Measurements from ENCODE around the gene PIAS2. TPM values are rescaled to one million over a fixed set of nuclear protein-coding genes. Genes with fewer than 3 reads are reported as not detected.
"Not testable (repeated sequence)": the region's sequence is repeated elsewhere in the genome, so short reads cannot be mapped to it uniquely, and the experiment has no call there.

The PIAS2 gene
- total RNA-seq, 1 donor from 2014 or later: 13.7 TPM

GRCh38 chr18:46909497-46909896, 7.8 kb downstream of the PIAS2 start:
- ATAC-seq (no peak), DNase-seq (ENCODE audit: low spot score) (no peak)

DNA sequence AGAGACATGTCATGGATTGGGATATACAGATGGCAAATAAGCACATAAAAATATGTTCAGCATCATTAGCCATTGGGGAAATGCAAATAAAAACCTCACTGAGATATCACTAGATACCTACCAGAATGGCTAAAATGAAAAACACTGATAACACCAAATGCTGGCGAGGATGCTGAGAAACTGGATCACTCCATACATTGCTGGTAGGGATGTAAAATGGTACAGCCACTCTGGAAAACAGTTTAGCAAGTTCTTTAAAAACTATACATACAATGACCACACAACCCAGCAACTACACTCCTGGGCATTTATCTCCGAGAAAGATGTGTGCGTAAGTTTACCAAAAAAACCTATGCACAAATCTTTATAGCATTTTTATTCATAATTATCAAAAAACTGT, 13.9 kb downstream of the PIAS2 start:
- ATAC-seq (no peak), DNase-seq (ENCODE audit: low spot score) (no peak)

- no peak for DNase-seq (ENCODE audit: low spot score)
- ATAC-seq: no peak
Measured at GRCh38 chr18:46899274-46899948, 17.9 kb downstream of the PIAS2 start.

DNA sequence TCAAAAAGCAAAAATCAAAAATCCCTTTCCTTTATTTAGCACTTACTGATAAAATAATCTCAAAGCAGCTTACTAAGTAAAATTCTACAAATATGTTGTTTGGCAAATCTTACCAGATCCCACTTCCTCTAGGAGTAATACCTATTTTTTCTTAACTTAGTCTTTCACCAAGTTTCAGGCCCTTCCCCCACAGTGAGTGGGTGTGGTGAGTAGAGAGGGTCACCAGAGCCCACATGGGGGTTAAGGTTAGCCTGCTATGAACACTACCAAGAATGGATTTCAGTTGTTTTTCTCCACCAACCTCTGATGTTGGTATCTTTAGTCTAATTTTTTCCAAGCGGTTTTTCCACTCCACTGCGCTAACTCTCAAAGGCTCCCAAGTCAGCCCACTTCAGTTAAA, 23.2 kb downstream of the PIAS2 start:
- DNase-seq (ENCODE audit: low spot score): no peak
- ATAC-seq: no peak

DNA sequence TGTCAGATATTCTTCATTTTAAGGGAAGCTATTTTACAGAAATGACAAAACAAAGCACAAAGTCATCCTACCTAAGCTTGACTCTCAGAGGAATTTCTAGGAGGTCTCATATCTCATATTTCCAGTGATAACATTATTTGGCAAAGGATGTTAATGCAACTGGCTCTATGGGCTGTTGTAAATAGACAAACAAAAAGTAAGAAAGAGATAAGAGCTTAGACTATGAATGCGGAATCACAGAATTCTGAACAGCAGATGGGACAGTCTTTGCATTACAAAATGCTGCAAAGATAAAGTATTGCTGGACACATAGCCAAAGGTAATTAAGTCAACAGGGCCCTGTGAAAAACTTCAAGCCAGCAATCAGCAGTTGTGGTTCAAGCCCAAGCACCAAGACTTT, 23.9 kb downstream of the PIAS2 start:
- ATAC-seq (no peak), DNase-seq (ENCODE audit: low spot score) (no peak)

- ATAC-seq: no peak
Measured at GRCh38 chr18:46892842-46893241, 24.5 kb downstream of the PIAS2 start.

DNA sequence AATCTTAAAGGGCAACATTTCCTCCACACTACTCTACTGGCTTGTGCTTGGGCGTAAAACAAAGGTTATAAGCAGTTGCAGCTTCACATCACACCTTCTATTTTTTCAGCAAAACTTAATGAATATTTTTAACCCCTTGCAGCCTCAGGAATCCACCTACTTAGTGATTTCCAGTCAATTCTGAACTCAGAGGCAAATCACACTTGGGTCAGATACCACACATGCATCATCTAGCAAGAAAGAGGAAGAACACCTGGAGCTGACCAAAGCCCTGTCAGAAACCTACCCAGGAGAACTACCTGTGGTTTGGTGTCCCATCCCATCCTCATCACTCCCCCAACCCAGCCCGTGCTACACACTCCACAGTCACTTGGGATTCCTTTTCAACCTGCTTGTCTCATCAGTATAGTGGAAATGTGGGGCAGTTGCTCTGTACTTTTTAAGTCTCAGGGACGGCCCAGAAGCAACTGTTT, 25.5 kb downstream of the PIAS2 start:
- DNase-seq (ENCODE audit: low spot score): no peak
- no peak for ATAC-seq

More at GRCh38 chr18:46892842-46893241, 24.5 kb downstream of the PIAS2 start:
- DNase-seq (ENCODE audit: low spot score): no peak

GRCh38 chr18:46888965-46889364, 28.3 kb downstream of the PIAS2 start:
- no peak for ATAC-seq
- DNase-seq (ENCODE audit: low spot score): no peak

- DNase-seq (ENCODE audit: low spot score) (no peak), ATAC-seq (no peak)
Measured at GRCh38 chr18:46886893-46887292, 30.4 kb downstream of the PIAS2 start.

DNA sequence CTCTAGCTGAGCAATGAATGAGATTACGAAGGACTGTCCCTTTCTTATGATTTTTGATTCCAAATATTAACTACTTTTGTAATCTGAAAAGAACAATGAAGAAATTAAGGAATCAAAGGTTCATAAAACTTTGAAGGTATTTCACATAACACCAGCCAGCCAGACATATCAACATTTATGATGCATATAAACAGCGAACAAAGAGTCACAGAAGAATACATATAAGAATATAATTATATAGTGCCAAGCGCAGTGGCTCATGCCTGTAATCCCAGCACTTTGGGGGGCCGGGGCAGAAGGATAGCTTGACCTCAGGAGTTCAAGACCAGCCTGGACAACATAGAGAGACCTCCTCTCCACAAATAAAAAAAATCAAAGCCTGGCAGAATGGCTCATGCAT, 34.1 kb downstream of the PIAS2 start:
- ATAC-seq (no peak), DNase-seq (ENCODE audit: low spot score) (no peak)

- no peak for ATAC-seq
- no peak for DNase-seq (ENCODE audit: low spot score)
Measured at GRCh38 chr18:46877329-46877987, 39.8 kb downstream of the PIAS2 start.

DNA sequence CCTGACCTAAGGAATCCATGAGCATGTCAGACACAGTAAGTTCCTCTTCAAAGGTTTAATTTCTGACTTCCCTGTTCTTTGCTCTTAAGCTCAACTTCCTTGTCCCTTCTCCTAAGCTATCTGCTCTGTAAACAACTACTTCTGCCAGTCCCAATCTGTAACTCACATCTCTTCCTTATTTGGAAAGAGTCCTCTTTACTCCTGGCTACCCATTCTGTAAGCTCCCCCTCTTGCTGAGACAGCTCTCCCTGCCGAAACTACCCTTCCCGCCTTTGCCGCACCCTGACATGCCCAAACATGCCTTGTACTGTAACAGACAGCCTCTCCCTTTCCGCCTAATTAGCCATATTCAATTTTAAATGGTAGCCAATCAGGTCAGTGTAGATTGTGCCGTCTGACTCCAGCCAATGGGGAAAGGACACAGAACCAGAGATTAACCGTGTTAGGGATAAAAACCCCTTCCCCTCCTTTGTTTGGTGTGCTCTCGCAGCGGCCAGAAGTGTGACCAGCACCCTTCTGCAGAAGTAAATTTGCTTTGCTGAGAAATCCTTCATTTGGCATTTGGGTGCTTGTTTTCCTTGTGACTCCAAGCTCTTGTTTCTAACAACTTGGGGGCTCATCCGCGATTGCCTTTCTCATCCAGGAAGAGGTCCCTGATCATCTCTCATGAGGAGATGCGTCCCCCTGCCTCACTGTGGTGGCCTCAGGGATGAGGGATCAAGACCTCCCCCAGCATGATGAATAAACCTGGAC, 49.0 kb downstream of the PIAS2 start:
- DNase-seq (ENCODE audit: low spot score) (no peak), ATAC-seq (peak; percentile 28)

DNA sequence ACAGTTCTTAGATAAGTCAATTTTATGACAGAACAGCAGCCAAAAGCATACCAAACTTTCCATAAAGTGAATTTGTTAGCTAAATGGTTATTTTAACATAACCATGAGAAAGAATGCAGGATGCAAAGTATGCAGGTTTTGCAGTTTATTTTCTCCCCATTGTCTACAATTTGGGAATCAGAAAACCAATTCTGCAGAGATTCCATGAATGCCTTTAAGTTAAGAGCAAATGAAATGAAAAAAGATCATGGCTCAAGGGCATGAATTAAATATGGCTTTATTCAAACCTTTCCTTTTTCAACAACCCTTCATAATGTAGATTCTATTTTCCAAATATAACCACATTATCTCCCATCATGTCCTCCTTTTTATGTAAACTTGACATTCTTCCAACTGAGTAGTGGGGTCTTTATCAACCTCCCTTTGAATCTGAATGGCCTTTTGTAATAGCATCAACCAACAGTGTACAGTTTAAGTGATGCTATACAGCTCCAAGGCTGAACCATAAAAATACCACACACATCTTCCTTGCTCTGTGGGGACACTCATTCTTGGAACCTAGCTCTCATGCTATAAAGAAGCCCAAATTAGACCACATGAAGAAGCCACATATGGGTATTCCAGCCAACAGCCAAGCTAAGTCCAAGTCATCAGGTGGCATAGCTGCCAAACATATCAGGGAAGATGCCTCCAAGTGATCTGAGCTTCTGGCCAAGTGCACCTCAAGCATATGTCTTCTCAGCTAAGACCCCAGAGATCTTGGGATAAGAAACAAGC, 49.8 kb downstream of the PIAS2 start:
- DNase-seq (ENCODE audit: low spot score) (no peak), ATAC-seq (no peak)

- ATAC-seq (no peak), DNase-seq (ENCODE audit: low spot score) (no peak)
Measured at GRCh38 chr18:46866523-46866922, 50.8 kb downstream of the PIAS2 start.

- not testable (repeated sequence) for ATAC-seq; DNase-seq (ENCODE audit: low spot score)
Measured at GRCh38 chr18:46865245-46865644, 52.1 kb downstream of the PIAS2 start.

GRCh38 chr18:46859855-46860254, 57.5 kb downstream of the PIAS2 start:
- DNase-seq (ENCODE audit: low spot score): no peak
- no peak for ATAC-seq

- DNase-seq (ENCODE audit: low spot score) (no peak), ATAC-seq (no peak)
Measured at GRCh38 chr18:46858290-46858689, 59.0 kb downstream of the PIAS2 start.

GRCh38 chr18:46856973-46857372, 60.3 kb downstream of the PIAS2 start:
- no peak for ATAC-seq

GRCh38 chr18:46849007-46849406, 68.3 kb downstream of the PIAS2 start:
- no peak for DNase-seq (ENCODE audit: low spot score)
- no peak for ATAC-seq

More at GRCh38 chr18:46856973-46857372, 60.3 kb downstream of the PIAS2 start:
- DNase-seq (ENCODE audit: low spot score): no peak

GRCh38 chr18:46843372-46843771, 73.9 kb downstream of the PIAS2 start:
- DNase-seq (ENCODE audit: low spot score): no peak
- ATAC-seq: no peak

- no peak for DNase-seq (ENCODE audit: low spot score)
- no peak for ATAC-seq
Measured at GRCh38 chr18:46842583-46842982, 74.7 kb downstream of the PIAS2 start.

All from left lobe of liver (tissue), 2 donors.